Measurements from ENCODE around the gene GABRA6. TPM values are rescaled to one million over a fixed set of nuclear protein-coding genes. Genes with fewer than 3 reads are reported as not detected.

The GABRA6 gene
- total and polyA plus RNA-seq, 4 donors: not detected

DNA sequence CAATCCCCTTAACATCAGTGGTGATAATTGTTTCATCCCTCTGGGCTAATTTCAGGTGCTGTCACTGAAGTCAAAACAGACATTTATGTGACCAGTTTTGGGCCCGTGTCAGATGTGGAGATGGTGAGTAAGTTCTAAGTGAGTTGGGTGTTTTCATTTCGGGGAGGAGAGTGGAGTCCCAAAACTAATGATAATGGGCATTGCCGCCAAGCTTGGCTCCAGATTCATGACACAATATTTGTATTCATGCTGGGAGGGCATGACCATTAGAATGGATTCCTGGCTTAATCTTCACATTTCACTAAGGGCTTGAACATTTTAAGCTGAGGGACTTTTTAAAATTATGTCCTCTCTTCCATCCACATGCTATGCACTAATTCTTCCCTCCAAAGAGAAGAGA is 1.4 kb downstream of the GABRA6 start:
- Histone ChIP-seq H3K4me3 (ENCODE audit: low read depth in 1 of 3, low read length in 3 of 3) (no peak overlapping the region), H3K27me3 (ENCODE audit: control insufficient read depth in 4 of 4, insufficient read depth in 4 of 4, low read length in 3 of 4) (no peaks in the 10 kb centered on the region), H3K9me3 (ENCODE audit: control insufficient read depth in 4 of 4, low read length in 3 of 4) (peaks cover 0 to 2% (median 0%) of the 10 kb centered on the region in 4 donors), H3K4me1 (ENCODE audit: control insufficient read depth in 4 of 4, insufficient read depth in 4 of 4, low read length in 3 of 4) (no peaks in the 10 kb centered on the region), H3K27ac (ENCODE audit: low read depth in 1 of 2, low read length in 2 of 2) (no peak overlapping the region), H3K9ac (ENCODE audit: low read depth in 1 of 2, low read length in 2 of 2) (no peak overlapping the region), H3K36me3 (ENCODE audit: control insufficient read depth in 4 of 4, insufficient read depth in 3 of 4, low read depth in 1 of 4, low read length in 3 of 4) (no peaks in the 10 kb centered on the region)
- WGBS: 75% methylated on average over 3 of the region's 3 CpGs
- no peak for DNase-seq (ENCODE audit: low spot score)
- TF ChIP-seq HNF4A (conservative IDR thresholded peaks at IDR 0.05): no peak
- TF ChIP-seq, protein P1, sequence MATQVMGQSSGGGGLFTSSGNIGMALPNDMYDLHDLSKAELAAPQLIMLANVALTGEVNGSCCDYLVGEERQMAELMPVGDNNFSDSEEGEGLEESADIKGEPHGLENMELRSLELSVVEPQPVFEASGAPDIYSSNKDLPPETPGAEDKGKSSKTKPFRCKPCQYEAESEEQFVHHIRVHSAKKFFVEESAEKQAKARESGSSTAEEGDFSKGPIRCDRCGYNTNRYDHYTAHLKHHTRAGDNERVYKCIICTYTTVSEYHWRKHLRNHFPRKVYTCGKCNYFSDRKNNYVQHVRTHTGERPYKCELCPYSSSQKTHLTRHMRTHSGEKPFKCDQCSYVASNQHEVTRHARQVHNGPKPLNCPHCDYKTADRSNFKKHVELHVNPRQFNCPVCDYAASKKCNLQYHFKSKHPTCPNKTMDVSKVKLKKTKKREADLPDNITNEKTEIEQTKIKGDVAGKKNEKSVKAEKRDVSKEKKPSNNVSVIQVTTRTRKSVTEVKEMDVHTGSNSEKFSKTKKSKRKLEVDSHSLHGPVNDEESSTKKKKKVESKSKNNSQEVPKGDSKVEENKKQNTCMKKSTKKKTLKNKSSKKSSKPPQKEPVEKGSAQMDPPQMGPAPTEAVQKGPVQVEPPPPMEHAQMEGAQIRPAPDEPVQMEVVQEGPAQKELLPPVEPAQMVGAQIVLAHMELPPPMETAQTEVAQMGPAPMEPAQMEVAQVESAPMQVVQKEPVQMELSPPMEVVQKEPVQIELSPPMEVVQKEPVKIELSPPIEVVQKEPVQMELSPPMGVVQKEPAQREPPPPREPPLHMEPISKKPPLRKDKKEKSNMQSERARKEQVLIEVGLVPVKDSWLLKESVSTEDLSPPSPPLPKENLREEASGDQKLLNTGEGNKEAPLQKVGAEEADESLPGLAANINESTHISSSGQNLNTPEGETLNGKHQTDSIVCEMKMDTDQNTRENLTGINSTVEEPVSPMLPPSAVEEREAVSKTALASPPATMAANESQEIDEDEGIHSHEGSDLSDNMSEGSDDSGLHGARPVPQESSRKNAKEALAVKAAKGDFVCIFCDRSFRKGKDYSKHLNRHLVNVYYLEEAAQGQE (IDR thresholded peaks at IDR 0.05): no peak

DNA sequence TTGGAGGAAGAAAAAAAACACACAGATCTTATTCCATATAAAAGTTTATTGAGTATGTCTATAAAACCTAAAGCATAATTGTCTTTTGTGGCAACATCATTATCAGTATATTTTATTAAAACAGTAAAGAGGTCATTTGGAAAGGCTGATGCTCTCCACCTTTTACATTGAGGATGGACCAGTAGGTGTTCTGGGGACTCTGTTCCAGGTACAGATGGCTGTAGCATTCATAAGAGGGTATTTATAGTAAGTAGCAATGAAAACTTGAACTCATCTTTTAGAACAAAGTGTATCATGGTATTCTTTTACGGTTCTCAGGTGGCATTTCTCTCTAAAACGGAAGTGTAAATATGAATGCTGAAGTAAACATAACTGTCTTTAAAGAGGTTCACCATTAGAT is 1.8 kb downstream of the GABRA6 start:
- Histone ChIP-seq H3K27ac (ENCODE audit: low read depth in 1 of 2, low read length in 2 of 2) (no peak overlapping the region), H3K36me3 (ENCODE audit: control insufficient read depth in 4 of 4, insufficient read depth in 3 of 4, low read depth in 1 of 4, low read length in 3 of 4) (no peaks in the 10 kb centered on the region), H3K9me3 (ENCODE audit: control insufficient read depth in 4 of 4, low read length in 3 of 4) (peaks cover 0 to 2% (median 0%) of the 10 kb centered on the region in 4 donors), H3K4me1 (ENCODE audit: control insufficient read depth in 4 of 4, insufficient read depth in 4 of 4, low read length in 3 of 4) (no peaks in the 10 kb centered on the region), H3K4me3 (ENCODE audit: low read depth in 1 of 3, low read length in 3 of 3) (no peak overlapping the region), H3K9ac (ENCODE audit: low read depth in 1 of 2, low read length in 2 of 2) (no peak overlapping the region), H3K27me3 (ENCODE audit: control insufficient read depth in 4 of 4, insufficient read depth in 4 of 4, low read length in 3 of 4) (no peaks in the 10 kb centered on the region)
- TF ChIP-seq HNF4A (conservative IDR thresholded peaks at IDR 0.05) (no peak), TAF1 (conservative IDR thresholded peaks at IDR 0.05) (no peak), HNF4G (IDR thresholded peaks at IDR 0.05) (no peak)
- TF ChIP-seq, protein P2, sequence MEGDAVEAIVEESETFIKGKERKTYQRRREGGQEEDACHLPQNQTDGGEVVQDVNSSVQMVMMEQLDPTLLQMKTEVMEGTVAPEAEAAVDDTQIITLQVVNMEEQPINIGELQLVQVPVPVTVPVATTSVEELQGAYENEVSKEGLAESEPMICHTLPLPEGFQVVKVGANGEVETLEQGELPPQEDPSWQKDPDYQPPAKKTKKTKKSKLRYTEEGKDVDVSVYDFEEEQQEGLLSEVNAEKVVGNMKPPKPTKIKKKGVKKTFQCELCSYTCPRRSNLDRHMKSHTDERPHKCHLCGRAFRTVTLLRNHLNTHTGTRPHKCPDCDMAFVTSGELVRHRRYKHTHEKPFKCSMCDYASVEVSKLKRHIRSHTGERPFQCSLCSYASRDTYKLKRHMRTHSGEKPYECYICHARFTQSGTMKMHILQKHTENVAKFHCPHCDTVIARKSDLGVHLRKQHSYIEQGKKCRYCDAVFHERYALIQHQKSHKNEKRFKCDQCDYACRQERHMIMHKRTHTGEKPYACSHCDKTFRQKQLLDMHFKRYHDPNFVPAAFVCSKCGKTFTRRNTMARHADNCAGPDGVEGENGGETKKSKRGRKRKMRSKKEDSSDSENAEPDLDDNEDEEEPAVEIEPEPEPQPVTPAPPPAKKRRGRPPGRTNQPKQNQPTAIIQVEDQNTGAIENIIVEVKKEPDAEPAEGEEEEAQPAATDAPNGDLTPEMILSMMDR (IDR thresholded peaks at IDR 0.05; ENCODE audit: low read depth, low read length, missing input control): no peak
- no peak for DNase-seq (ENCODE audit: low spot score)
- WGBS: 68% methylated on average over 2 of the region's 2 CpGs

DNA sequence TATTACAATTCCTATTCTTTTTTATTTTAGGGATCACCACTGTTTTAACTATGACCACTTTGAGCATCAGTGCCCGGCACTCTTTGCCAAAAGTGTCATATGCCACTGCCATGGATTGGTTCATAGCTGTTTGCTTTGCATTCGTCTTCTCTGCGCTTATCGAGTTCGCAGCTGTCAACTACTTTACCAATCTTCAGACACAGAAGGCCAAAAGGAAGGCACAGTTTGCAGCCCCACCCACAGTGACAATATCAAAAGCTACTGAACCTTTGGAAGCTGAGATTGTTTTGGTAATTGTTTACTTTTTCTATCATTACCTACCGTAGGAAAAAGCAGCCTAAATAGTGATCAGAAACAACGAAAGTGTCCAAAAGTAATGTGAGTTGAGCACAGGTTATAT is 6.4 kb downstream of the GABRA6 start:
- Histone ChIP-seq H3K36me3 (ENCODE audit: control insufficient read depth in 4 of 4, insufficient read depth in 3 of 4, low read depth in 1 of 4, low read length in 3 of 4) (no peaks in the 10 kb centered on the region), H3K4me1 (ENCODE audit: control insufficient read depth in 4 of 4, insufficient read depth in 4 of 4, low read length in 3 of 4) (no peaks in the 10 kb centered on the region), H3K9ac (ENCODE audit: low read depth in 1 of 2, low read length in 2 of 2) (no peak overlapping the region), H3K9me3 (ENCODE audit: control insufficient read depth in 4 of 4, low read length in 3 of 4) (no peaks in the 10 kb centered on the region), H3K4me3 (ENCODE audit: low read depth in 1 of 3, low read length in 3 of 3) (no peak overlapping the region), H3K27ac (ENCODE audit: low read depth in 1 of 2, low read length in 2 of 2) (no peak overlapping the region), H3K27me3 (ENCODE audit: control insufficient read depth in 4 of 4, insufficient read depth in 4 of 4, low read length in 3 of 4) (no peaks in the 10 kb centered on the region)
- DNase-seq (ENCODE audit: low spot score): no peak
- TF ChIP-seq HNF4G (IDR thresholded peaks at IDR 0.05) (no peak), SP1 (IDR thresholded peaks at IDR 0.05) (no peak), FOXA2 (IDR thresholded peaks at IDR 0.05) (no peak), GABPA (IDR thresholded peaks at IDR 0.05 in 1 of 2, conservative IDR thresholded peaks at IDR 0.05 in 1 of 2) (no peak), HNF4A (conservative IDR thresholded peaks at IDR 0.05) (no peak)
- TF ChIP-seq, protein P3, sequence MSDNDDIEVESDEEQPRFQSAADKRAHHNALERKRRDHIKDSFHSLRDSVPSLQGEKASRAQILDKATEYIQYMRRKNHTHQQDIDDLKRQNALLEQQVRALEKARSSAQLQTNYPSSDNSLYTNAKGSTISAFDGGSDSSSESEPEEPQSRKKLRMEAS (IDR thresholded peaks at IDR 0.05): no peak
- TF ChIP-seq, protein P2 (IDR thresholded peaks at IDR 0.05; ENCODE audit: low read depth, low read length, missing input control): no peak
- WGBS: 57% methylated on average over 7 of the region's 7 CpGs

Data from liver (tissue), 9 donors.